Hematopoietic multipotent progenitor cell treated with erythropoietin and hydrocortisone succinate and interleukin-3 and kit ligand, for 17 days (in vitro differentiated cells): ENCODE data around the gene MRPL42.
"Not testable (repeated sequence)": the region's sequence is repeated elsewhere in the genome, so short reads cannot be mapped to it uniquely, and the experiment has no call there.

ENCODE experiments used
- DNase-seq: peaks from one replicate; pipeline ENCODE4 v3.0.0-alpha.2; 2015; ENCODE audit warnings: low spot score

Gene MRPL42

DNA sequence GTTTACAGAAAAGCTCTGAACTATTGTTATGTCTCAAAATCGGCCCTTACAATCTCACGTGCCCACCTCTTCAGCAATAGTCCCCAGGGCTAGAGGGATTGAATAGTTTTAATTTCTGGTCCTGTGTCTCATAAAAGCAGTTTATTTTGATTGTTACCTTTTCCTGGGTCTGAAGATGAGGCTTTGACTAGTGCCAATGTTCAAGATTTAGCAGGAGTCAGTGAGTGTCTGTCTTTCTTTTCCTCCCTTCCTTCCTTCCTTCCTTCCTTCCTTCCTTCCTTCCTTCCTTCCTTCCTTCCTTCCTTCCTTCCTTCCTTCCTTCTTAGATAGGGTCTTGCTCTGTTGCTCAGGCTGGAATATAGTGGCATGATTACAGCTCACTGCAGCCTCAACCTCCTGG, 80.5 kb downstream of the MRPL42 start:
- no peak for DNase-seq

DNA sequence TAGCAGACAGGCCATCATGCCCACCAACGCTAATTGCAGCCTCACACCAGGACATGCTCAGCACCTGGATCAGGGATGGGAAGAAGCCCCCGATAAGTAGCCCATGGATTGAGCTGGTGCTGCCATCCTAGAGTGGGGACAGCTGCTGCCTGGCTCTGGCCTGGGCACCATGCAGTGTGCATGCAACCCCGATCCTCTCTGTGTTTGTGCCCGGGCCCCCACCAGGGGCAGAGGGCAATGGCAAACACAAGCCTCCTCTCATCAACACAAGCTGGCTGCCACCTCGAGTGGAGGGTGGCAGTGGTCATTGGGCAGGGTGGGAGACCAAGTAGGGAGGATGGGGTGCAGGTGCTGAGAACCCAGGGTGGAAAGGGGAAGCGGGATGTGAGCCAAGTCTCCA, 81.9 kb downstream of the MRPL42 start:
- no peak for DNase-seq

DNA sequence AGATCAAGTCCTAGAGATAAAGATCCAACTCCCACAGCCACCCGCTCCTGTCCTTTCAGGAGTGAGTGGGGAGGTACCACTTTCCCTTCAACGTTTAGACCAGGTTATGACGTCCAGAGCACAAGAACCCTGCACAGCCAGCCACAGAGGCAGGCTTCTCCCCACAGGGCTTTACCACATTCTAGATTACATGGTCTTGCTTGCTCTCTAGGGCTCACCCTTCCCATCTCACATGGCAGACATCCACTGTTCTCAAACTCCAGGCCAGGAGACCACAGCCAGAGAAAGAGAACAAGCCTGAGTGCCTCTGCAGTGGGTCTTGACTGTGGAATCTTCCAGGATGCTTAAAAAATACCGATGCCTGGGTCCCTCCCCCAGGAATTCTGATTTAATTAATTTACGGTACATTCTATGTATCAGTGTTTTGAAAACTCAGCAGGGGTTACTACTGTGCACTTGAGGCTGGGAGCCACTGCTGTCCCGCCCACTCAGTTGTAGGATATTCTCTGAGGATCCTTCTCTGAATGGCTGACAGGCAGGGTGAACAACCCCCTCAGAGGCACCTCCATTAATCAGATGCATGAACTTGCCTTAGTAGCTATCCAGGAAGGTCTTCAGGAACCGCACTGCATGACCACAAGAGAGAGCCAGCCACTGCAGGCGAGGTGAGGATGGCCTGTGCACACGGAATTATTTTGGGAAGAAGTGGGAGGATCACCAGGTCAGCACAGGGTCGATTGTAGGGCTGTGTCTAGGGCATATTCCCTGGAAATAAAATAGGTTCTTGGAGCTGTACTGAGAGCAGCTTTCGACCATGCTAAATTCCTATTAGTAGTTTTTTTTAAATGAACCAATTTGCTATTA, 83.7 kb downstream of the MRPL42 start:
- no peak for DNase-seq

DNA sequence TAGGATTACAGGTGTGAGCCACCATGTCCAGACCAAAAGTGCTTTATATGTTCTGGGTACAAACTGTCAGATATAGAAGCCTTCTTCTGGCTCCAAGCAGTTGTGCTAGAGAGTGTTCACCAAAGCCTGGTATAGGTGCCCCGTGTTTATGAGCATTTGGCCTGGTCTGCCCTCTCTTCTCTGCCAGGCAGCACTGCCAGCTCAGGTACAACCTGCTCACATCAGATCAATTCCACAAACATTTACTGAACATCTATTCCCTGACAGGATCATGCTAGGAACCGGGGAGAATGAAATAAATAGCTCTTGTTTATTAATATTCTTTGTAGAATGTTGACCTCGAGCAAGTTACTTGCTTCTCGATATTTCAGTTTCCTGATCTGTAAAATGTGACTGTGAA, 85.1 kb downstream of the MRPL42 start:
- no peak for DNase-seq

DNA sequence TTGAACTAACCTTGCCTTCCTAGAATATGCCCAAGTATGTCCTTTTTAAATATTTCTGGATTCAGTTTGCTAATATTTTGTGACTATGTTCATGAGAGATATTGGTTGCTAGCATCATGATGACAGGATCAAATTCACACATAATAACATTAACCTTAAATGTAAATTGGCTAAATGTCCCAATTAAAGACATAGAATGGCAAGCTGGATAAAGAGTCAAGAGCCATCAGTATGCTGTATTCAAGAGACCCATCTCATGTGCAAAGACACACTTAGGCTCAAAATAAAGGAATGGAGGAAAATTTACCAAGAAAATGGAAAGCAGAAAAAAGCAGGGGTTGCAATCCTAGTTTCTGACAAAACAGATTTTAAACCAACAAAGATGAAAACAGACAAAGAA, 90.6 kb downstream of the MRPL42 start:
- not testable (repeated sequence) for DNase-seq

DNA sequence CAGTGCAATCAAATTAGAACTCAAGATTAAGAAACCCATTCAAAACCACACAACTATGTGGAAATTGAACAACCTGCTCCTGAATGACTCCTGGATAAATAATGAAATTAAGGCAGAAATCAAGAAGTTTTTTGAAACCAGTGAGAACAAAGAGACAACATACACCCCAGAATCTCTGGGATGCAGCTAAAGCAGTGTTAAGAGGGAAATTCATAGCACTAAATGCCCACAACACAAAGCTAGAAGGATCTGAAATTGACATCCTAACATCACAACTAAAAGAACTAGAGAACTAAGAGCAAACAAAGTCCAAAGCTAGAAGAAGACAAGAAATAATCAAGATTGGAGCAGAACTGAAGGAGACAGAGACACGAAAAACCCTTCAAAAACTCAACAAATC, 91.4 kb downstream of the MRPL42 start:
- not testable (repeated sequence) for DNase-seq

DNA sequence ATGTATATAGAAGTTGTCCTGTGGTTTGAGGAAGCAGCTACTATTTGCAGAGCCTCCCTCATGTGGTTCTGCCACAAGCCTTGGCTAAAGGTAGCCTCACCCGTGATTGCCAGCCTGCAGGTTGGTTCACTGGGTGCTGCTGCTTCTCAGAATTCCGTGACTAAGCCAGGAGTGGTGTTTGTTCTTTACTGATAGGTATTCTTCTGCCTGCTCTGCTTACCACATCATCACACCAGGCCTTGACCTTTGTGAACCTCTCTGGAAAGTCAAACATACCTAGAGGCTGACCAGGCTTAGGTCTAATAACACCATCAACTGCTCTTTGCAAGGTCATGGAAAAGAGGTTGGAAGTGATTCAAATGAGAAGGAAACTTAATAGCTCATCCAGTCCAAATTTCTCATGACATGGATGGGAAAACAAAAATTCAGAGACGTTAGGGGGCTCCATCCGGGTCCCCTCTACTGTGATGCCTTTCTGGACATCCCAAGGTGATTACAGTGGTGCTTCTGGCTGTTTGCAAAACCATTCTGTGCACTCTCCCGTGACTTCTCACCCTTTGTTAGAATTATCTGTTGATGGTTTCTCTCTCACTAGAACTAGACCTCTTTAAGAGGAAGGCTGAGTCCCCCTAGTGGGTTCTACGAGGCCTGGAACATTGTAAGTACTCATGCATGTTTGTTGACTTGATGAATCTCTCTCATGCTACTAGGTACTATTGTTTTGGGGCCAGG, 96.7 kb downstream of the MRPL42 start:
- DNase-seq, result no peak

DNA sequence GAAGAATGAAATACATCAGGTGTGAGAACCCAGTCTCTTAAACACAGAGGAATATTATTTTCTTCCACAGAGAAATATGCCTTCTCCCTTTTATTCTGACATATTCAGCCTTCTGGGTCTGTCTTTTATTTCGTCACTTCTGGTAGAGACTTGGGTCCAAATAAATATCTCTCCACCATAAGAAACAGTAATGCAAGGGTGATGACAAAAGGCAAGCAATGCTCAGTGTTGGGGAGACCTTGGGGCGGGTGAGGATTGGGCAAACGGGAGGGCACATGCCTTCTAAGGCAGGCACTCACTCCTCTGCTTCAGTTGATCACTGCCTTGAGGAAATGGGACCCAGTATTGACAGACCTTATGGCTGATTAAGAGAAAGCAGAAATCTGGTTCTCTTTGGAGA, 98.4 kb downstream of the MRPL42 start:
- DNase-seq, result no peak
